NCI-H187 treated with DMSO at 0.1 percent for 48 hours (cell line): ENCODE results near the gene GMDS.

Experiments
- DNase-seq: peaks from one replicate; lab custom pipeline; 2025; lab: John Stamatoyannopoulos, UW

The GMDS gene

DNA sequence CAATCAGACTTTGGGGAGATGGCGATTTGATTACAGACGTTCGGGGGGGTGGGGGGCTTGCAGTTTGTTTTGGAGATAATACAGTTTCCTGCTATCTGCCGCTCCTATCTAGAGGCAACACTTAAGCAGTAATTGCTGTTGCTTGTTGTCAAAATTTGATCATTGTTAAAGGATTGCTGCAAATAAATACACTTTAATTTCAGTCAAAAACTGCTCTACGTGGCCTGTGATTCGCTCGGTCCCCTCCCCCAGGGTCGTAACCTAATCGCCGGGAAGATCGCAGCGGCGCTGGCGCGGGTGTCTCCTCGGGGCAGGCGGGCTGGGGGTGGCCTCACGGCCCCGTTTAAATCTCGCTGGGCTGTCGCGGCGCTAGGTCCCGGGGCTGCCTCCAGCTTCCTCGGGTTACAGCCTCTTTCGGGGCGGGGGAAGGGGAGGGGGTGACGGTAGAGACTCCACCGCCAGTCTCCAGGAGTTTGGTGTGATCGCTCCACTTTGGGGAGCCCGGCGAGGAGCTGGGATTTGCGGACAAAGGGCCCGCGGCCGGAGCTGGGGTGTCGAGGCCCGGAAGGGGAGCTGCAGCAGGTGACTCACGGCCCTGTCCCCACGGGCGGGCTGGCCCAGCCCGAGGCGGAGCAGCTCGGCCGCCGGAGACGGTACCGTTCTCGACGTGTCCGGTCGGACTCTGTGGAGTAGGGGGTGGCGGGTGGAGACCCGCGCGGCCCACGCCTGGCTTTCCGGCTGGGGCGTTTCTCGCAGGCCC lies 631.5 kb downstream of the GMDS start:
- DNase-seq = no peak

DNA sequence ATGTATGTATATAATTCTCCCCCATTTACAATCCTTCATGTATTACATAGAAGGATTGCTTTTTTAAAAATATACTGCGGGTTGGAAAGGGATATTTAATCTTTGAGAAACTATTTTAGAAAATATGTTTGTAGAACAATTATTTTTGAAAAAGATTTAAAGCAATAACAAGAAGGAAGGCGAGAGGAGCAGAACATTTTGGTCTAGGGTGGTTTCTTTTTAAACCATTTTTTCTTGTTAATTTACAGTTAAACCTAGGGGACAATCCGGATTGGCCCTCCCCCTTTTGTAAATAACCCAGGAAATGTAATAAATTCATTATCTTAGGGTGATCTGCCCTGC lies 632.1 kb downstream of the GMDS start:
- no peak for DNase-seq

DNA sequence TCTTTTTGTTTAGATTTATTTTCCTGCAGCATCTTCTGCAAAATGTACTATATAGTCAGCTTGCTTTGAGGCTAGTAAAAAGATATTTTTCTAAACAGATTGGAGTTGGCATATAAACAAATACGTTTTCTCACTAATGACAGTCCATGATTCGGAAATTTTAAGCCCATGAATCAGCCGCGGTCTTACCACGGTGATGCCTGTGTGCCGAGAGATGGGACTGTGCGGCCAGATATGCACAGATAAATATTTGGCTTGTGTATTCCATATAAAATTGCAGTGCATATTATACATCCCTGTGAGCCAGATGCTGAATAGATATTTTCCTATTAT lies 632.5 kb downstream of the GMDS start:
- no peak for DNase-seq

GRCh38 chr6:1612299-1612973 lies 633.0 kb downstream of the GMDS start:
- no peak for DNase-seq

DNA sequence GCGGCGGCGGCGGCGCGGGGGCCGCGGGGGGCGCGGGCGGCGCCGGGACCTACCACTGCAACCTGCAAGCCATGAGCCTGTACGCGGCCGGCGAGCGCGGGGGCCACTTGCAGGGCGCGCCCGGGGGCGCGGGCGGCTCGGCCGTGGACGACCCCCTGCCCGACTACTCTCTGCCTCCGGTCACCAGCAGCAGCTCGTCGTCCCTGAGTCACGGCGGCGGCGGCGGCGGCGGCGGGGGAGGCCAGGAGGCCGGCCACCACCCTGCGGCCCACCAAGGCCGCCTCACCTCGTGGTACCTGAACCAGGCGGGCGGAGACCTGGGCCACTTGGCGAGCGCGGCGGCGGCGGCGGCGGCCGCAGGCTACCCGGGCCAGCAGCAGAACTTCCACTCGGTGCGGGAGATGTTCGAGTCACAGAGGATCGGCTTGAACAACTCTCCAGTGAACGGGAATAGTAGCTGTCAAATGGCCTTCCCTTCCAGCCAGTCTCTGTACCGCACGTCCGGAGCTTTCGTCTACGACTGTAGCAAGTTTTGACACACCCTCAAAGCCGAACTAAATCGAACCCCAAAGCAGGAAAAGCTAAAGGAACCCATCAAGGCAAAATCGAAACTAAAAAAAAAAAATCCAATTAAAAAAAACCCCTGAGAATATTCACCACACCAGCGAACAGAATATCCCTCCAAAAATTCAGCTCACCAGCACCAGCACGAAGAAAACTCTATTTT lies 633.7 kb downstream of the GMDS start:
- DNase-seq = no peak

GRCh38 chr6:1611322-1611571 lies 634.2 kb downstream of the GMDS start:
- DNase-seq = no peak

DNA sequence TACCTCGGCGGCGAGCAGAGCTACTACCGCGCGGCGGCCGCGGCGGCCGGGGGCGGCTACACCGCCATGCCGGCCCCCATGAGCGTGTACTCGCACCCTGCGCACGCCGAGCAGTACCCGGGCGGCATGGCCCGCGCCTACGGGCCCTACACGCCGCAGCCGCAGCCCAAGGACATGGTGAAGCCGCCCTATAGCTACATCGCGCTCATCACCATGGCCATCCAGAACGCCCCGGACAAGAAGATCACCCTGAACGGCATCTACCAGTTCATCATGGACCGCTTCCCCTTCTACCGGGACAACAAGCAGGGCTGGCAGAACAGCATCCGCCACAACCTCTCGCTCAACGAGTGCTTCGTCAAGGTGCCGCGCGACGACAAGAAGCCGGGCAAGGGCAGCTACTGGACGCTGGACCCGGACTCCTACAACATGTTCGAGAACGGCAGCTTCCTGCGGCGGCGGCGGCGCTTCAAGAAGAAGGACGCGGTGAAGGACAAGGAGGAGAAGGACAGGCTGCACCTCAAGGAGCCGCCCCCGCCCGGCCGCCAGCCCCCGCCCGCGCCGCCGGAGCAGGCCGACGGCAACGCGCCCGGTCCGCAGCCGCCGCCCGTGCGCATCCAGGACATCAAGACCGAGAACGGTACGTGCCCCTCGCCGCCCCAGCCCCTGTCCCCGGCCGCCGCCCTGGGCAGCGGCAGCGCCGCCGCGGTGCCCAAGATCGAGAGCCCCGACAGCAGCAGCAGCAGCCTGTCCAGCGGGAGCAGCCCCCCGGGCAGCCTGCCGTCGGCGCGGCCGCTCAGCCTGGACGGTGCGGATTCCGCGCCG lies 634.7 kb downstream of the GMDS start:
- no peak for DNase-seq

GRCh38 chr6:1609648-1610496 lies 635.5 kb downstream of the GMDS start, which contains the start of gene FOXC1:
Gene FOXC1, plus strand, starts transcription at chr6:1609915. Its CDS starts 531 bp downstream, at chr6:1610446.
- no peak for DNase-seq

DNA sequence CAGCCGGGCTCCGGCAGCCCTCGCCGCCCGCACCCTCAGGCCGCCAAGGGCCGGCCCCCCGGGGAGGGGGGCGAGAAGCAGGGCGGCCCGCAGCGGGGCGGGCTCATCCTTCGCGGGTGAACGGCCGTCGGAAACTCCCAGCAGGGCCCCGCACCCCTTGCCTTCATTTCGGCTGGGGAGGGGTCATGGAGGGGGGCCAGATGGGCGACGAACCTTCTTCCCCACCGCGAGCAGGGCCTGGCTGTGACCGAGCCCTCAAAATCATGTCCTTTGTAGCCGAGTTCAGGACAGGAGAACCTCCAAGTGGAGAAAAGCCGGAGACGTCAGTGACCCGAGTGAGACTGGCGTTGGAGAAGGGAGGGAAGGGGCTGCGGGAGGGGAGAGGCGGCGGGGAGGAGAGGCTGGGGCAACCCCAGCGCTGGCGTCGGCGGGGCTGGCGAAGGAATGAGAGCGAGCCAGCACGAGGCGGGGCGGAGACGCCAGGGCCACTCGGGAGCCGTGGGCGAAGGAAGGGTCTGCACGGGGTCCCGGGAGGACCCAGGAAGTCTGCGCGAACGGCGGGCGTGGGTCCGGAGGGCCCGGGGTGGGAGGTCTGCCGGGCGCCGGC lies 636.3 kb downstream of the GMDS start:
- no peak for DNase-seq

GRCh38 chr6:1608222-1609040 lies 637.0 kb downstream of the GMDS start:
- no peak for DNase-seq

GRCh38 chr6:1607516-1608221 lies 637.7 kb downstream of the GMDS start:
- DNase-seq = no peak

DNA sequence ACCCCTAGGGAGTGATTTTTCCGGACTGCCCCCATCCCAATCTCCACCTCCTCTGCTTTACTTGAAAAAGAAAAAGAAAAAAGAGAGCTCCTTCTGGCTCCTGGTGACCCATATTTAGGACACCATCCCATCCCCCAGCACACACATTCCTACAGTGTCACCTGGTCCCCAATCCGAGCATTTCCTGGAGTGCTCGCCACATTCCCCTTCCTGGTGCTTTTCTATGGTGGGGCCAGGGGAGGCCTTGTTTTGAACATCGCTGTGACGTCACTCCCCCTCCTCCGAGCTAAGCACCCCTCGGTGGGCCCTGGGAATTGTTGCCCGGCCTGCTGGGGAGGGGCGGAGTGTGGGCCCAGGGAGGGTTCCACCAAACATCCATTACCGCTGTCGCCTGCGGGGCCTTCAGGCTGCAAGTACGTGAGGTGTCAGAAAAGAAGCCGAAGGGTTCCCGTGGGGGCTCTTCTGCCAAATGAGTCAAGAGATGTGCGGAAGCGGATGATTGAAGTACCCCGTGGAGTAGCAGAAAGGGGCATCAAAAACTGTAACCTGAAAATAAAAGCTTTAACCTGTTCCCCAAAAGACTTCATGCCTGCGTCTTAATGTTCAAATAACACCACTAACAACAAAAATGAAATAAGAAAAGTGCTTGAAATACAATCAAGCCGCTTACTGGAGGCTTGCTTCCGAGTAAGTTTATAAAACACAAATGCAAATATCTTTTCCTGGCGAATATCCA lies 638.5 kb downstream of the GMDS start:
- no peak for DNase-seq

- no peak for DNase-seq
Measured at GRCh38 chr6:1605893-1606779, 639.3 kb downstream of the GMDS start.

GRCh38 chr6:1605004-1605892 lies 640.2 kb downstream of the GMDS start:
- DNase-seq = no peak

DNA sequence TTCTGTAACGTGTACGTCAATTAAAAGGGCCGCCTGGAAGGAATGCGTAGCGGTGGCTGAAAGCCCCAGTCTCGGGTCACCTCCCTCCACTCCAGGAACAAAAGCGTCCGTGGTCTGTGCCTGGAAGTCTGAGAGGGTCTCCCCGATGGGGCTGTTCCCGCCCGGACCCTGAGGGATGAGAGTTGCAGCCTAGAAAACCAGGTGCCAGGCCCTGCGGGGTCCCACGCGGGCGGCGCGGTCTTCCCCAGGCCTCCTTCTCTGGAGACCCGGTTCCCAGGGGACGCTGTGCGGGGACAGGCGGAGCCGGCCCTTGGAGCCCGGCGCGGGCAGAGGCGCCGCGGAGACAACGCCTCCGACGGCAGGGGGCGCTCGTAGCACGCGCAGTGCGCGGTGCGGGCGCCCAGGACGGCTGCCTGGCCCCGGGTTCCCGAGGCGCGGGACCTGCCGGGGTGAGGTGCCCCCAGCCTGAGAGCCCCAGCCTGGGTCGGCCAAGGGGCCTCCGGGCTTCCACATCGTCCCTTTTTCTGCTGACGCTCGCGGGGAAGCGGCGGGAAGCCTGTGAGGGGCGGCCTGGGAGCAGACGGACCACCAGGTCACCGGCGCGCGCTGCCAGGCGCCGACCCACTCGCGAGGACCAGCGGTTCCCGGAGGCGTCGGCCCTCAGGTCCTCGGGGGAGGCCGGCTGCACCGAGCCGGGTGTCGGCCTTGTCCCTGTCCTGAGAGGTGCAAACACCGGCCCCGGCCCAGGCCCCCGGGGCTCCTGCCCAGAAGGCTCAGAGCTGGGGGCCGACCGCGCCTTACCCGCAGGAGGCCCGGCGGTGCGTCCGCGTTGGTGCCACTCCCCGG lies 641.0 kb downstream of the GMDS start:
- no peak for DNase-seq

DNA sequence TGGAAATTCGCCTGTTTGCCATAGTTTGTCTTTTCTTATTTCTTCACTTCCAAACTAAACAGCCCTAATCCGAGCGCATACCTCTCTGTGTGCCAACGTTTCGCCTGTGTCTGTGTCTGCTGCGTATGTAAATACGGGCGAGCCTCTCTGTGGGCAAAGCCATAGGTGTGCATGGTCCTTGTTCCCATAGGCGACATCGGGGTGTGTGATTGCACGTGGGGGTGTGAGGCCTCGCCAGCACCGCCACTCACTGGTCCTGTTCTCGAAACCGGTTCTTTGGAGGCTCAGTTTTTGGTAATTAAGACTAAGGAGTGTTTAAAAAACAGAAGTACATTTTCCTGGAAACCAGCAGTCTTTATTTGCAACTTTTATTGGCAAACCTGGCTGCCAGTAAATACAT lies 641.7 kb downstream of the GMDS start:
- DNase-seq = no peak
